Left lobe of liver (tissue), 2 donors: ENCODE results near the gene COPS6. TPM values are rescaled to one million over a fixed set of nuclear protein-coding genes. Genes with fewer than 3 reads are reported as not detected.
"Not testable (repeated sequence)": the region's sequence is repeated elsewhere in the genome, so short reads cannot be mapped to it uniquely, and the experiment has no call there.

Experiments used
- ATAC-seq: fragments of 200-7000 bp; cut with Tn5 transposase; one replicate; pipeline ENCODE4 v1.9.1; 2020; ENCODE audit warnings: mild to moderate bottlenecking, moderate library complexity
- DNase-seq: peaks from one replicate; pipeline ENCODE4 v3.0.0-alpha.2; 2020; ENCODE audit warnings: low spot score
- total RNA-seq: library from RNA; stranded (reverse); gene quantifications from one replicate; pipeline ENCODE4 v1.2.1, GENCODE V29; 2021
- donor health status: DM: no; HTN: no; CAD: no; lungs with moderate emphysema.
- donor health status: DM: no; HTN: yes; CAD: no.

Gene COPS6
- total RNA-seq, 1 donor from 2014 or later: 42.6 TPM

DNA sequence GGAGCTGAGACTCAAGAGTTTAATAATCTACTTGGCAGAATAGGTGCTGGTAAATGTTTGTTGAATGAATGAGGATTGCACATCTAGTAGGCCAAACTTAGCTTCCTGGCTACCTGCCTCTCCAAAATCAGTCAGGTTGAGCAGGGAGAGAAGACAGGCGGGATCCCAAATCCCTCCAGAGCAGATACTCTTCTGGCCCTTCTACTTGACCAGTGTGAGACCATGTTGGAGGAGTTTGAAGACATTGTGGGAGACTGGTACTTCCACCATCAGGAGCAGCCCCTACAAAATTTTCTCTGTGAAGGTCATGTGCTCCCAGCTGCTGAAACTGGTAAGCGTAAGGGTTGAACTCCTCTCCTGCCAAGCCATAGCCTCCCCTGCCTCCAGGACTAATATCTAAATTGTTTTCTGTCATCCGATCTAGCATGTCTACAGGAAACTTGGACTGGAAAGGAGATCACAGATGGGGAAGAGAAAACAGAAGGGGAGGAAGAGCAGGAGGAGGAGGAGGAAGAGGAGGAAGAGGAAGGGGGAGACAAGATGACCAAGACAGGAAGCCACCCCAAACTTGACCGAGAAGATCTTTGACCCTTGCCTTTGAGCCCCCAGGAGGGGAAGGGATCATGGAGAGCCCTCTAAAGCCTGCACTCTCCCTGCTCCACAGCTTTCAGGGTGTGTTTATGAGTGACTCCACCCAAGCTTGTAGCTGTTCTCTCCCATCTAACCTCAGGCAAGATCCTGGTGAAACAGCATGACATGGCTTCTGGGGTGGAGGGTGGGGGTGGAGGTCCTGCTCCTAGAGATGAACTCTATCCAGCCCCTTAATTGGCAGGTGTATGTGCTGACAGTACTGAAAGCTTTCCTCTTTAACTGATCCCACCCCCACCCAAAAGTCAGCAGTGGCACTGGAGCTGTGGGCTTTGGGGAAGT is 35.8 kb downstream of the COPS6 start:
- ATAC-seq (no peak), DNase-seq (no peak)

DNA sequence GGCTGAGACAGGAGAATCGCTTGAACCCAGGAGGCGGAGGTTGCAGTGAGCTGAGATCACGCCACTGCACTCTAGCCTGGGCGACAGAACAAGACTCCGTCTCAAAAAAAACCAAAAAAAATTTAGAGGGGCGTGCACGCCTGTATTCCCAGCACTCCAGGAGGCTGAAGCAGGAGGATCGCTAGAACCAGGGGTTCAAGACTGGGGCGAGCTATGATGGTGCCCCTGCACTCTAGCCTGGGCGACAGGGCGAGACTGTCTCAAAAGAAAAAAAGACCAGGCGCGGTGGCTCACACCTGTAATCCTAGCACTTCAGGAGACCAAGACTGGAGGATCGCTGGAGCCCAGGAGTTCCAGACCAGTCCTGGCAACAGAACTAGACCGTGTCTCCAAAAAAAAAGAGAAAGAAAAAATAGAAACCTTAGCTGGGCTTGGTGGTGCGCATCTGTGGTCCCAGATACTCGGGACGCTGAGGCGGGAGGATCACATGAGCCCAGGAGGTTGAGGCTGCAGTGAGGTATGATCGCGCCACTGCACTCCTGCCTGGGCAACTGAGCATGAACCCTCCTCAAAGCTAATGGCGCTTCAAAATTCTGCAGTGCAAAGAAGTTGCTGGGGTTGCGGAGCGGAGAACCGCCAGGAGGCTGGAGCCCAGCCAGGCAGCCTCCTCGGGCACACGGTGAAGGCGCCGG is 37.6 kb downstream of the COPS6 start:
- ATAC-seq: peak; percentile 37
- DNase-seq: no peak

DNA sequence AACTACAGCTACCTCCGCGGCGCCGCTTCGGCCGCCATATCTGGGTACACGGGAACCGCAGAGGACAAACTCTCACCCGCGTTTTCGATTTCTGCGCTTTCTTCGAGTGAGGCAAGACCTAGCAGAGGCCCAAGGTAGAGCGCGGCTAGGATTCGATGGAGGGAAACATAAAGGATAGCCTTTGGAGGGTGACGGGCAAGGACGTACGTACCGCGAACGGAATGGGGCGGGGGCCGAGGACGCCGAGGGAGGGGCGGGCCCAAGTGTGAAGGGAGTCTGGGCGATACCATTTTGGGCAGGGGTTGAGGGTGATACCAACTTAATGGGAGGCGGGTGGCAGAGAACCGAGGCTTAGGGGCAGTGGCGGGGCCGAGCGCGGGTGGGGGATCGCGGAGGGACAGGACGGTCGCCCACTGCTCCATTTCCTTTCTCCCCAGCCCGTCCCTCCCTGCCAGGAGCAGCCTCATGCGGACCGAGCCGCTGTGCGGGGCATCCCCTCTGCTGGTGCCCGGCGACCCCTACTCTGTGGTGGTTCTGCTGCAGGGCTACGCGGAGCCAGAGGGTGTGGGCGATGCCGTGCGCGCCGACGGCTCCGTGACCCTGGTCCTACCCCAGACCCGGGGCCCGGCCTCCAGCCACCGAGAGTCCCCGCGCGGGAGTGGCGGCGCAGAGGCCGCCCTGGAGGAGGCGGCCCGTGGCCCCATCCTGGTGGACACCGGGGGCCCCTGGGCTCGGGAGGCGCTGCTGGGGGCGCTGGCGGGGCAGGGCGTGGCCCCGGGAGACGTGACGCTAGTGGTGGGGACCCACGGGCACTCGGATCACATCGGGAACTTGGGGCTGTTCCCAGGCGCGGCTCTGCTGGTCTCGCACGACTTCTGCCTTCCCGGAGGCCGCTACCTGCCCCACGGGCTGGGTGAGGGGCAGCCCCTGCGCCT is 38.4 kb downstream of the COPS6 start, which contains the start of gene MBLAC1:
Gene MBLAC1, plus strand, starts transcription at position 37 of the 935 bp plus-strand sequence. Its CDS starts 429 bp downstream, at position 466.
- DNase-seq (peak; percentile 92), ATAC-seq (peak; percentile 90)

DNA sequence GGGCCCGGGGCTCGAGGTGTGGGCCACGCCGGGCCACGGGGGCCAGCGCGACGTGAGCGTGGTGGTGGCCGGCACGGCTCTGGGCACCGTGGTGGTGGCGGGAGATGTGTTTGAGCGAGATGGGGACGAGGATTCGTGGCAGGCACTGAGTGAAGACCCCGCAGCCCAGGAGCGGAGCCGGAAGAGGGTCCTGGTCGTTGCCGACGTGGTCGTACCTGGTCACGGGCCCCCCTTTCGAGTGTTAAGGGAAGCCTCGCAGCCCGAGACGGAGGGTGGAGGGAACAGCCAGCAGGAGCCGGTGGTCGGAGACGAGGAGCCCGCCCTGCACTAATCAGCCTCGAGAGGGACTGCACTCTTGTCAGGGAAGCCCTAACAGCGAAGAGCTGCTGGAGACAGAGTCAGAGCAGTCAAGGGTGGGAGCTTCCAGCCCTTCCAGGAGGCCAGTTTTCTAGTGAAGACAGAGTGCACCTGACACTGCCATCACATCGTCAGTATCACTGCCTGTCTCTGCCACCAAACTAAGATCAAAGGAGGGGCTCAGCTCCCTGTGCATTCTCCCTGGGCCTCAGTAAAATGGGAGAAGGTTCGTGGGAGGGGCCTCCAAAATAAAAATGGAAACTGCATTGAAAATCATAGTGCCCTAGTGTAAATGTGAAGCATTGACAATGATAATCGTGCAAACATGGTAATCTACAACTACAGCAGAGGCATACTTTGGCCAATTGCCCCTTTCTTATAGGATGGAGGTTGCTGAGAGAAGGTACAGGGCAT is 39.3 kb downstream of the COPS6 start:
- ATAC-seq (no peak), DNase-seq (no peak)

DNA sequence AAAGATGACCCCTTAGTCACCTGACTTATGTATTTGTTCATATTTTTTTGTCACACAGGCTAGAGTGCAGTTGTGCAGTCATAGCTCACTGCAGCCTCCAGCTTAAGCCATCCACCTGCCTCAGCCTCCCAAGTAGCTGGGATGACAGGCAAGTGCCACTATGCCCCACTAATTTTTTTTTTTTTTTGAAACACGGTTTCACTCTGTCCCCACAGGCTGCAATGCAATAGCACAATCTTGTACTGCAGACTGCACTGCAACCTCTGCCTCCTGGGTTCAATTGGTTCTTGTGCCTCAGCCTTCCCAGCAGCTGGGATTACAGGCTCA is 39.8 kb downstream of the COPS6 start:
- DNase-seq (no peak), ATAC-seq (no peak)

DNA sequence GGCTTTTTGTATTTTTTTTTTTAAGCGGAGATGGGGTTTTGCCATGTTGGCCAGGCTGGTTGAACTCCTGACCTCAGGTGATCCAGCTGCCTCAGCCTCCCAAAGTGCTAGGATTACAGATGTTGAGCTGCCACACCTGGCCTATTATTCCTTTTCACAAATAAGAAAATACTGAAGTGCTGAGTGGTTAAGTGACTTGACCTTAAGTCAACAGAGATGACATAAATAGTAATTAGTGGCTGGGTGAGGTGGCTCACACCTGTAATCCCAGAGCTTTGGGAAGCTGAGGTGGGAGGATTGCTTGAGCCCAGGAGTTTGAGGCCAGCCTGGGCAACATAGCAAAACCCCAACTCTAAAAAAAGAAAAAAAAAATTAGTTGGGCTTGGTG is 41.4 kb downstream of the COPS6 start:
- DNase-seq, ATAC-seq: not testable (repeated sequence)

DNA sequence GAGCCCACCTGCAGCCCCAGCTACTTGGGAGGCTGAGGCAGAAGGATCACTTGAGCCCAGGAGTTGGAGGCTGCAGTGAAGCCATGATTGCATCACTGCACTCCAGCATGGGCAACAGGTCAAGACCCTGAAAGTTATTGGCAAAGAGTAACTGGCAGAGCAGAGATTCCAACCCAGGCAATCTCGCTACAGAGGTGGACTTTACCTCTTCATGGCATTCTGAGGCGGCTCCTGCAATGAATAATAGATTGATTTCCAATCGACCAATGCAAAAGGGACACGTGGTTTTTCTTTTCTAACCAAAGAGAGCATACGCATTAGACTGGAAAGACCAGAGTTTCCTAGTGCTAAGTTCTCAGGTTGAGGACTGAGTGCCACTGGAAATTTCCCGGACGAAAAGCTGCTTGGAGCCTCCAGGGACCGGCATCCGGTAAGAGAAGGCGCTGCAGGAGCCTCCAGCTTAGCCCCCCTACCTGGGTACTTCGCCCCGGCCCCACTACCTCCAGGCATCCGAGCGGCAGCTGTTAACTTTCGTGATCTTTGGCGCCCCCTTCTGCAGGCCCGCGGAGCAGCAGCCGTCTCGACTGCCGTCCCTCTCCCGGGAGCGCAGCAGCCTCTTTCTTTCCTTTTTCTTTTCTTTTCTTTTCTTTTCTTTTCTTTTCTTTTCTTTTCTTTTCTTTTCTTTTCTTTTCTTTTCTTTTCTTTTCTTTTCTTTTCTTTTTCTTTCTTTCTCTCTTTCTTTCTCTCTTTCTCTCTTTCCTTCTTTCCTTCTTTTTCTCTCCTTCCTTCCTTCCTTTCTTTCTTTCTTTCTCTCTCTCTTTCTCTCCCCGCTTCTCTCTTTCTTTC is 42.1 kb downstream of the COPS6 start:
- ATAC-seq: peak; percentile 65
- DNase-seq: peak; percentile 82

DNA sequence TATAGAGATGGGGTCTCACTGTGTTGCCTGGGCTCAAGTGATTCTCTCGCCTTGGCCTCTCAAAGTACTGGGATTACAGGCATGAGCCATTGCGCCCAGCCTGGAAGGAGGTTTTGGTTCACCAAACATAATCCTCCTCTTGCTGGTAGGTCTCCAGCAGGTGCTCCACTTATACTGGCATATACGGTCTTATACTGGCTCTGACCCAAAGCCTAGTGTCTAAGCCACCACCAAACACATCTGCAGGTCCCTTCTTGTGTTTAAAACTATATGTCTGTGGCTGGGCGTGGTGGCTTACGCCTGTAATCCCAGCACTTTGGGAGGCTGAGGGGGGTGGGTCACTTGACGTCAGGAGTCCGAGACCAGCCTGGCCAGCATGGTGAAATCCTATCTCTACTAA is 43.4 kb downstream of the COPS6 start:
- no peak for DNase-seq

DNA sequence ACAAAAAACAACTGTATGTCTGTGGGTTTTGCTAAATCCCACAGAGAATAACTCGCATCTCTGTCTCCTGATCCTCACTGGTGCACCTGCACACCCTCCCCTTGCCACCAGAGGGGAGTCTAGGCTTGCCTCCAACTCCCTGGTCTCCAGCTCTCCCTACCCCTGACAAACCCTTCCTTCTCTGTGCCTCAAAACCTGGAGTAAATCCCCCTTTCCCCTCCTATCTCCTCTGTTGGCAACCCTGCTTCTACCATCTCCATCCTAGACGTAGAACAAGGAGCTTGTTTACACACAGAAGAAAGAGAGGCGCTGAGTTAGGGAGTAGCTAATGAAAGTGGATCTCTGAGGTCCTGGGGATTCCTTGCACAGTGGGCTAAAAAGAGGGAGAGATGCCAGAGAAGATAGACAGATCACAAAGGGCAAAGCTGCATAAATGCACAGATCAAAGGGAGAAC is 44.0 kb downstream of the COPS6 start:
- no peak for DNase-seq
- ATAC-seq: peak; percentile 81

More for the DNA sequence above, 43.4 kb downstream of the COPS6 start:
- ATAC-seq: no peak

DNA sequence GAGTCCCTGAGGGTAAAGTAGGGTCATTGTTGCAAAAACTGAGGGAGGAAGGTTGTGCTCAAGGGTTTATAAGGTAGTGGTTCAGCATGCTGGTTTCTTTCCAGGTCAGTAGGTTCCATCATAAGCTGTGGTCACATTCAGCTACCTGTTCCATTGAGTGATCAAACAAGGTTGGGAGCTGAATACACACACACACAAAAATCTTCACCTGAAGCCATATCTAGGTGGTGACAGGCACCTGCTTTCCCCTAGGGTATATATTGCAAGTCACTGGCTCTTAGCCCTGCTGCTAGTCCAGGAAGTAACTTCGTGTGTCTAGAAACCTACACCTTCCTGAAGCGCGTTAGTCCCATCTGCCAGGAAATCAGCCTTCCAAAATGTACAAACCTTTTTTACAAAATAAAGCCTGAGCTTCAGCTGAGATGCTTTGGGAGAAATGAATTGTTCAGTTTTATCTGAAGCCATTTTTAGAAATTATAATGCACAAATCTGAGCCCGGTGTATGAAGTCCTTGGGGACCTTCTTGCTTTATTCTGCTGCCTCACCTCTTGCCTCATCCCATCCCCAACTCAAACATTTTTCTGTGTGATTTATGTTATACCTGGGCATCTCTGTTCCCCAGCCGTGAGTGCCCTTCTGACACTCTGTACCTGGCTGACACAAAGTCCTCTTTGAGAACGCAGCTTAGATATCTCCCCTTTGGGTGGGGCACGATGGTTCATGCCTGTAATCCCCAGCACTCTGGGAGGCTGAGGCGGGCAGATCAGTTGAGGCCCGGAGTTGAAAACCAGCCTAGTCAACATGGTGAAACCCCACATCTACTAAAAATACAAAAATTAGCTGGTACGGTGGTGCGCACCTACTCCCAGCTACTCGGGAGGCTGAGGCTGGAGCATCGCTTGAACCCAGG is 49.3 kb downstream of the COPS6 start:
- DNase-seq: no peak

DNA sequence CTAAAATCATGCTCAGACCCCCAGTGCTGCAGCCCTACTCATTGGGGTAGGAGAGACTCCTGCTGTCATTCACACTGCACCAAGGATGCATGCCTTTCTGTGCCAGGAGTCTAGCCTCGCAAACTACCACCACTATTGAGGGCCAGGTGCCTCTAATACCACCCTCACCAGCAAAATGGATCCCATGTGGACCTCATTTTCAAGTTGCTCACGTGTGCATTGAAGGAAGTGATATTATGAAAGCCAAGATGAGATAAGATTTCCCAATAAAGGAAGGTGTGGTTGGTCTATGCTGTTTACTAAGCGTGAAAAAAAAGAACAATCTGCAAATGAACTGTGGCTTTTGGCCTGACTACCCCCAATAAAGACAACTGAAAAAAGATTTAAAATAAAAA is 52.8 kb downstream of the COPS6 start:
- ATAC-seq: peak; percentile 19

More for the DNA sequence above, 49.3 kb downstream of the COPS6 start:
- ATAC-seq: no peak

More for the DNA sequence above, 52.8 kb downstream of the COPS6 start:
- no peak for DNase-seq

Other genes starting within 250 kb of the COPS6 start
- not detected for gene OR2AE1, start 211.9 kb upstream of the COPS6 start, total RNA-seq
- gene TRIM4, start 169.4 kb upstream of the COPS6 start, total RNA-seq: 13.7 TPM
- gene GJC3, start 159.3 kb upstream of the COPS6 start, total RNA-seq: 0.86 TPM
- 2,337 TPM for gene AZGP1, start 112.9 kb upstream of the COPS6 start, total RNA-seq
- gene ZKSCAN1, start 73.4 kb upstream of the COPS6 start, total RNA-seq: 99.9 TPM
- 7.7 TPM for gene ZSCAN21, start 39.2 kb upstream of the COPS6 start, total RNA-seq
- 14.5 TPM for gene ZNF3, start 7.2 kb upstream of the COPS6 start, total RNA-seq
- 17.7 TPM for gene MCM7, start 12.4 kb downstream of the COPS6 start, total RNA-seq
- gene AP4M1, start 12.7 kb downstream of the COPS6 start, total RNA-seq: 4.5 TPM
- 14.9 TPM for gene TAF6, start 30.4 kb downstream of the COPS6 start, total RNA-seq
- gene CNPY4, start 30.7 kb downstream of the COPS6 start, total RNA-seq: 2.4 TPM
- 0.78 TPM for gene MBLAC1, start 38.0 kb downstream of the COPS6 start, total RNA-seq
- 40.9 TPM for gene LAMTOR4, start 59.9 kb downstream of the COPS6 start, total RNA-seq
- 7.9 TPM for gene TRAPPC14, start 69.8 kb downstream of the COPS6 start, total RNA-seq
- gene GAL3ST4, start 79.6 kb downstream of the COPS6 start, total RNA-seq: 0.35 TPM
- gene GPC2, start 88.4 kb downstream of the COPS6 start, total RNA-seq: 0.18 TPM
- gene STAG3, start 88.9 kb downstream of the COPS6 start, total RNA-seq: 3.1 TPM
- 0.50 TPM for gene PVRIG, start 131.0 kb downstream of the COPS6 start, total RNA-seq
- gene SPDYE3, start 218.7 kb downstream of the COPS6 start, total RNA-seq: not detected